Measurements from ENCODE around the gene COL9A3. TPM values are rescaled to one million over a fixed set of nuclear protein-coding genes. Genes with fewer than 3 reads are reported as not detected.

Gene COL9A3
- total and polyA plus RNA-seq, 2 of the 8 experiments (the other 6 are each of a cell fraction or from before 2014, with no cell fraction given), result 21.7 to 80.1 TPM

DNA sequence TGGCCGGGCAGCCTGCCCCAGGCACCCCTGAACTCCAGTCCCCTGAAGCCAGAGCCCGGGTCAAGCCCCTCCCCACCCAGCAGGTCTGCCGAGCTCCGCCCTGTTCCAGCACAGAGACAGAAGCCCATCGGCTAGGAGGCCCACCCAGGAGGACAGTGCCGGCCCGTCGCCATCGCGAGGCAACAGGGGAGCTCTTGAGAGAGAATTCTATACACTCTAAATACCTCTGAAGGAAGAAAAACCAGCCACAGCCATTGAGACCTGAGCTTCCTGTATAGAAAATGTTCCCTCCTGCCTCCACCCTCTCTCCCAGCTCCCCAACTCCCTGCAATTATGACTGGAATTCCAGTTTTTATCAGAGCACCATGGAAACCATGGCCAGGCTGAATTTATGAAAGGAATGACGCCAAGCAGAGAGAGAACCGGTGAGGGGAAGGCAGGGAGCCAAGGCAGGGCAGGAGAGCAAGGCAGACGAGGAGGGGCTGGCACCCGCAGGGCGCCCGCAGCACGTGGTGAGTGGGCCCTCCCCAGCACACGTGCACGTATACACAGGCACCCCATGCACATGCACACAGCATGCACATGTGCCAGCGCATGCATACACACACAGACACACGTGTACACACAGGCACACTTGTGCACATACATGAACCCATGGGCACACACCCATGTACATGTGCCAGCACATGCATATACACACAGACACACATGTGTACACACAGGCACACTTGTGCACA is 48.1 kb upstream of the COL9A3 start (continued):
- TF ChIP-seq GTF2F1 (IDR thresholded peaks at IDR 0.05; ENCODE audit: borderline replicate concordance, low read depth, low read length) (no peak), CBX5 (IDR thresholded peaks at IDR 0.05; ENCODE audit: low read depth, low read length) (no peak), CHD1 (IDR thresholded peaks at IDR 0.05; ENCODE audit: low read depth, low read length) (no peak), BCL11A (IDR thresholded peaks at IDR 0.05; ENCODE audit: low read depth in 2 of 2, low read length in 2 of 2) (no peak), SIRT6 (IDR thresholded peaks at IDR 0.05; ENCODE audit: low read length) (no peak), TAF7 (optimal IDR thresholded peaks at IDR 0.05; ENCODE audit: borderline replicate concordance, low read depth, low read length) (no peak)

Data from H1 (cell line).